HG03378 (cell line): ENCODE data around the gene TMEM174.
"Not testable (repeated sequence)": the region's sequence is repeated elsewhere in the genome, so short reads cannot be mapped to it uniquely, and the experiment has no call there.

ENCODE experiments used
- ATAC-seq: cut with Tn5 transposase; IDR thresholded peaks from one replicate; pipeline ENCODE4 v1.9.1; 2021; ENCODE audit warnings: mild to moderate bottlenecking, moderate library complexity; ENCODE audit not compliant: unreplicated experiment

The TMEM174 gene

GRCh38 chr5:73188764-73189531 lies 16.0 kb downstream of the TMEM174 start:
- no peak for ATAC-seq

- ATAC-seq = no peak
These were observed 16.9 kb downstream of the TMEM174 start for GRCh38 chr5:73189871-73190376.

GRCh38 chr5:73192370-73192769 lies 19.4 kb downstream of the TMEM174 start:
- ATAC-seq = no peak

GRCh38 chr5:73193592-73193991 lies 20.6 kb downstream of the TMEM174 start:
- ATAC-seq = no peak

GRCh38 chr5:73196201-73196600 lies 23.2 kb downstream of the TMEM174 start:
- ATAC-seq = no peak

- ATAC-seq = no peak
These were observed 24.8 kb downstream of the TMEM174 start for GRCh38 chr5:73197637-73198257.

GRCh38 chr5:73198833-73199592 lies 26.0 kb downstream of the TMEM174 start:
- ATAC-seq = no peak

- ATAC-seq = no peak
These were observed 26.7 kb downstream of the TMEM174 start for GRCh38 chr5:73199671-73200070.

GRCh38 chr5:73201547-73202513 lies 28.8 kb downstream of the TMEM174 start:
- ATAC-seq = no peak

- ATAC-seq = no peak
These were observed 31.3 kb downstream of the TMEM174 start for GRCh38 chr5:73204332-73204731.

GRCh38 chr5:73204733-73205132 lies 31.7 kb downstream of the TMEM174 start:
- no peak for ATAC-seq

- ATAC-seq = no peak
These were observed 32.3 kb downstream of the TMEM174 start for GRCh38 chr5:73205305-73205704.

- ATAC-seq = not testable (repeated sequence)
These were observed 34.2 kb downstream of the TMEM174 start for GRCh38 chr5:73207239-73207638.

- not testable (repeated sequence) for ATAC-seq
These were observed 36.1 kb downstream of the TMEM174 start for GRCh38 chr5:73209075-73209474.

- ATAC-seq = not testable (repeated sequence)
These were observed 39.7 kb downstream of the TMEM174 start for GRCh38 chr5:73212693-73213092.

GRCh38 chr5:73213566-73213998 lies 40.6 kb downstream of the TMEM174 start:
- ATAC-seq = no peak

GRCh38 chr5:73214306-73214705 lies 41.3 kb downstream of the TMEM174 start:
- no peak for ATAC-seq

GRCh38 chr5:73214996-73215395 lies 42.0 kb downstream of the TMEM174 start:
- no peak for ATAC-seq

- no peak for ATAC-seq
These were observed 42.5 kb downstream of the TMEM174 start for GRCh38 chr5:73215531-73215890.

- no peak for ATAC-seq
These were observed 43.1 kb downstream of the TMEM174 start for GRCh38 chr5:73215891-73216610.
